Endodermal cell (in vitro differentiated cells): ENCODE measurements around the gene KAZN. TPM values are rescaled to one million over a fixed set of nuclear protein-coding genes. Genes with fewer than 3 reads are reported as not detected.

Experiments used
- DNase-seq: peaks from one replicate; pipeline ENCODE4 v3.0.0-alpha.2; 2017
- H3K27ac ChIP-seq: 2 replicates; pipeline ENCODE4 v1.5.1; 2013; ENCODE audit warnings: mild to moderate bottlenecking, low read depth, low read length, moderate library complexity
- H3K27me3 ChIP-seq: 2 replicates; pipeline ENCODE4 v1.6.1; 2013; ENCODE audit warnings: mild to moderate bottlenecking, low read length, moderate library complexity; ENCODE audit not compliant: insufficient read depth, control insufficient read depth, poor library complexity, severe bottlenecking
- H3K36me3 ChIP-seq: 2 replicates; pipeline ENCODE4 v1.7.0; 2013; ENCODE audit warnings: mild to moderate bottlenecking, low read length, moderate library complexity; ENCODE audit not compliant: control insufficient read depth, insufficient read depth
- H3K4me1 ChIP-seq: one replicate; pipeline ENCODE4 v1.7.0; 2013; ENCODE audit warnings: low read length; ENCODE audit not compliant: control insufficient read depth, insufficient read depth
- H3K4me3 ChIP-seq: 2 replicates; pipeline ENCODE4 v1.5.1; 2013; ENCODE audit warnings: mild to moderate bottlenecking, low read length, moderate library complexity
- H3K9ac ChIP-seq: 2 replicates; pipeline ENCODE4 v1.6.1; 2013; ENCODE audit warnings: mild to moderate bottlenecking, low read length, moderate library complexity; ENCODE audit not compliant: poor library complexity, severe bottlenecking; ENCODE audit errors: extremely low read depth
- H3K9me3 ChIP-seq: 2 replicates; pipeline ENCODE4 v1.6.1; 2013; ENCODE audit warnings: mild to moderate bottlenecking, low read length, moderate library complexity; ENCODE audit not compliant: control insufficient read depth
- H3K27ac Mint-ChIP-seq: 2 replicates; pipeline ENCODE4 v1.8.0; 2020; ENCODE audit warnings: mixed read lengths
- H3K27me3 Mint-ChIP-seq: 2 replicates; pipeline ENCODE4 v1.8.0; 2021; ENCODE audit warnings: mild to moderate bottlenecking, mixed read lengths; ENCODE audit not compliant: insufficient read depth
- H3K36me3 Mint-ChIP-seq: 2 replicates; pipeline ENCODE4 v1.8.0; 2020; ENCODE audit warnings: low read depth, mixed read lengths
- H3K4me1 Mint-ChIP-seq: 2 replicates; pipeline ENCODE4 v1.8.0; 2020; ENCODE audit warnings: mixed read lengths
- H3K4me3 Mint-ChIP-seq: 2 replicates; pipeline ENCODE4 v1.8.0; 2020; ENCODE audit warnings: mild to moderate bottlenecking, moderate library complexity, mixed read lengths
- H3K9me3 Mint-ChIP-seq: 2 replicates; pipeline ENCODE4 v1.8.0; 2020; ENCODE audit warnings: mild to moderate bottlenecking, mixed read lengths
- WGBS, 2 experiments: methylation state at CpG; one replicate each; pipeline versions ENCODE4 v1.1.5 to v1.1.7; 2013; ENCODE audit warnings: missing lambda C conversion rate in 2 of 2, mixed read lengths in 1 of 2; ENCODE audit not compliant: insufficient coverage in 1 of 2, insufficient read length in 1 of 2; 5-methylcytosine and 5-hydroxymethylcytosine counted together
- total RNA-seq, 2 donors: library from RNA; stranded (reverse); fragmentation: NEBNext Ultra II Directional in 1 of 2; extraction: Animal tissue kit (Norgen Biotek cat#: 25700) in 1 of 2; gene quantifications; 2 replicates in 1 of 2; 3 replicates in 1 of 2; pipeline ENCODE4 v1.2.1, GENCODE V29; 2021
- TF ChIP-seq, protein P1 (sequence below): fragments of 200-600 bp; sonication (generic); conservative IDR thresholded peaks from 2 replicates; pipeline ENCODE4 v1.5.0; 2021; ENCODE audit warnings: antibody characterized with exemption, mild to moderate bottlenecking

KAZN gene
- total RNA-seq, 2 donors from 2014 or later = 12.4 to 13.9 TPM

DNA sequence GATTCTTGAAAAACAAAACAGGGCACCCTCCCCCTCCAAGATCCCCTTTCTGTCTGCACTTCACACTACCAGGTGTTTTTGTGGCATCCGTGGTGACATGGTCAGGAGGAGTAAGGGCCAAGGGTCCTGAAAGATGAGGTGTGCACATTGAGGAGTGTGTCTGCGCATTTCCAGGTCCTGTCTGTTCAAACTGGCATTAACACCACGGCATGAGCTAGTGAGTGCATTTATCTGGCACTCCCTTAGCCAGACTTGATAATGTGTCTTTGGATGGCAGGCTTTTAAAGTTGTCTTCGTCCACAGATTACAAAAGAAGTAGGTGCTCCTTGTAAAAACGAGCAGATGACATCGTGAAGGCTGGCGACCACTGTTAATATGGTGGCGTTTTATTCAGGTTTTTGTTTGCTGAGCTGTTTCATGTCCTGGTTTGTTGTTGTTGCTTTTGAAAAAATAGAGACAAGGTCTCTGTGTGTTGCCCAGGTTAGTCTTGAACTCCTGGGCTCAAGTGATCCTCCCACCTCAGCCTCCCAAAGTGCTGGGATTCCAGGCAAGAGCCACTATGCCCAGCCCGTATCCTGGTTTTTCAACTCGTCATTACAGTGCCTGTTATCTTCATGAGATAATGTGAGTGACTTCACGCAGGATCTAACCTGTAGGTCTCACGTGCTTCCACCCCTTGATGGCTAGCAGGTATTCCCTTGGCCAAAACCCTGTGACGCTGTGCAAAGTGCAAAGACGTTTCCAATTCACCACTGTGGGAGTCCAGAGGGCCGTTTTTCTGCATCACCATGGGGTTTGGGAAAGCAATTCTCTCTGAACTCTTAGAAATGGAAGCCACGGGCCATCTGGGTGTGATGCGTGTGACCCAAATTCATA lies 559.3 kb downstream of the KAZN start:
- TF ChIP-seq, protein P1, sequence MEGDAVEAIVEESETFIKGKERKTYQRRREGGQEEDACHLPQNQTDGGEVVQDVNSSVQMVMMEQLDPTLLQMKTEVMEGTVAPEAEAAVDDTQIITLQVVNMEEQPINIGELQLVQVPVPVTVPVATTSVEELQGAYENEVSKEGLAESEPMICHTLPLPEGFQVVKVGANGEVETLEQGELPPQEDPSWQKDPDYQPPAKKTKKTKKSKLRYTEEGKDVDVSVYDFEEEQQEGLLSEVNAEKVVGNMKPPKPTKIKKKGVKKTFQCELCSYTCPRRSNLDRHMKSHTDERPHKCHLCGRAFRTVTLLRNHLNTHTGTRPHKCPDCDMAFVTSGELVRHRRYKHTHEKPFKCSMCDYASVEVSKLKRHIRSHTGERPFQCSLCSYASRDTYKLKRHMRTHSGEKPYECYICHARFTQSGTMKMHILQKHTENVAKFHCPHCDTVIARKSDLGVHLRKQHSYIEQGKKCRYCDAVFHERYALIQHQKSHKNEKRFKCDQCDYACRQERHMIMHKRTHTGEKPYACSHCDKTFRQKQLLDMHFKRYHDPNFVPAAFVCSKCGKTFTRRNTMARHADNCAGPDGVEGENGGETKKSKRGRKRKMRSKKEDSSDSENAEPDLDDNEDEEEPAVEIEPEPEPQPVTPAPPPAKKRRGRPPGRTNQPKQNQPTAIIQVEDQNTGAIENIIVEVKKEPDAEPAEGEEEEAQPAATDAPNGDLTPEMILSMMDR = no peak
- Mint-ChIP-seq H3K27ac (no peak overlapping the region), H3K36me3 (peaks cover 3% of the 10 kb centered on the region), H3K4me1 (peaks cover 37% of the 10 kb centered on the region), H3K4me3 (peak overlapping the region; percentile 18), H3K27me3 (peaks cover 6% of the 10 kb centered on the region), H3K9me3 (no peaks in the 10 kb centered on the region)
- no peaks in the 10 kb centered on the region for H3K9me3 ChIP-seq
- H3K27ac ChIP-seq = no peak overlapping the region
- H3K27me3 ChIP-seq = peaks cover 5% of the 10 kb centered on the region
- no peak for DNase-seq
- H3K36me3 ChIP-seq = no peaks in the 10 kb centered on the region
- no peak overlapping the region for H3K9ac ChIP-seq
- no peak overlapping the region for H3K4me3 ChIP-seq
- WGBS, 2 experiments = 79 to 87% methylated on average over 10 to 17 of the region's 17 CpGs
- peaks cover 9% of the 10 kb centered on the region for H3K4me1 ChIP-seq

DNA sequence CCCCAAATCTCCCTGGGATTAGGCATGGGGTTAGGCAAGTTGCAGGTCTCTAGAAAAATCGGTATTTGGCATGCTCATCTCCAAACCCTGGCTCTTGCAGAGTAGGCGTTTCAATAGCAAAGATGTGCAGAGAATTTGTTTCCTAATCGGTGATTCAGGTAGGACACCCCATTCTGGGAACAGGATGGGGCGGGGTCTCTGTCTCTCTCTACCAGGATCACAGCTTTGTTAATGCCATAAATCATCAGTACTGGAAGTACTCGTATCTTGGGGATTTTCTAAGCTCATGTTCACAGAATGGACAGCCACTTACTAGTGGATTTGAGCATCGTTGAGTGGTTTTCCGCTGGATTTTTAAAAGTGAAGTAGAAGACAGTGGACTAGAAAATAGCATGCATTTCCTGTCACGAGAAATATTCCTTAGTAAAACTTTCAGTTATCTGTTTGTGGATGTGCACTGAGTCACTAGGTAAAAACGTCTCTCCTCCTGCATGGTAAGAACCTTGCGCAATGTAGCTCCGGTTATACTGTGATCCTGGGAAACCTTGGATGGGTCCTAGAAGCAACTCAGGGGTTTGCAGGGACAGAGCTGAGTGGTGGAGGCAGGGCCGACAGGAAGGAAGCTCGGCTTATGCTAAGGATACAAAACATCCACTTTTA lies 560.2 kb downstream of the KAZN start:
- Histone ChIP-seq H3K9me3 (no peaks in the 10 kb centered on the region), H3K4me1 (peaks cover 9% of the 10 kb centered on the region), H3K27ac (no peak overlapping the region), H3K36me3 (no peaks in the 10 kb centered on the region), H3K9ac (no peak overlapping the region), H3K4me3 (no peak overlapping the region), H3K27me3 (peaks cover 5% of the 10 kb centered on the region)
- no peak for DNase-seq
- TF ChIP-seq, protein P1 = no peak
- Mint-ChIP-seq H3K4me3 (no peak overlapping the region), H3K4me1 (peaks cover 37% of the 10 kb centered on the region), H3K27ac (no peak overlapping the region), H3K27me3 (peaks cover 6% of the 10 kb centered on the region), H3K36me3 (peaks cover 3% of the 10 kb centered on the region), H3K9me3 (no peaks in the 10 kb centered on the region)
- 92 to 93% methylated on average over 10 to 13 of the region's 13 CpGs for WGBS, 2 experiments

DNA sequence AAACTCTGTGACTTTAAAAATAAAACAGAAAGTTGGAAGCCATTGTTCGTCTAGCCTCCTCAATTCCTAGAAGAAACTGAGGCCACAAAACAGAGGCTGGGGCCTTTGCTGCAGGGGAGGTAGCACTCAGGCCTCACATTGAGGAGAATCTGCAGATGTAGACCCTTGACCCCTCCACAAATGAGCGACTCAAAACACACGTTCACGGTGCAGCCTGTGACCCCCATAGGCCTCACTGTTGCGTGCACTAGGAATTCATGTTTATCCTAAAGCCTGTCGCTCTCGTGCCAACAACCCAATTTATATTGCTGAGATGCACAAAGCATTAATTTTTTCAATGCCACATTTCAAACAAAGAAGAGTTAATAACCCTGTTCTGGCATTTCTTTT lies 560.7 kb downstream of the KAZN start:
- no peak for DNase-seq
- peaks cover 37% of the 10 kb centered on the region for H3K4me1 Mint-ChIP-seq

More for the DNA sequence above, 560.7 kb downstream of the KAZN start:
- Histone ChIP-seq H3K9me3 (no peaks in the 10 kb centered on the region), H3K4me3 (no peak overlapping the region), H3K27ac (no peak overlapping the region), H3K27me3 (peaks cover 4% of the 10 kb centered on the region), H3K36me3 (no peaks in the 10 kb centered on the region), H3K4me1 (peaks cover 9% of the 10 kb centered on the region), H3K9ac (no peak overlapping the region)
- Mint-ChIP-seq H3K4me3 (no peak overlapping the region), H3K36me3 (peaks cover 3% of the 10 kb centered on the region), H3K27ac (no peak overlapping the region), H3K9me3 (no peaks in the 10 kb centered on the region), H3K27me3 (peaks cover 5% of the 10 kb centered on the region)
- WGBS, 2 experiments = 79 to 87% methylated on average over 7 of the region's 7 CpGs
- TF ChIP-seq, protein P1 = no peak
